Measurements from ENCODE around the gene MICALL2.
"Not testable (repeated sequence)": the region's sequence is repeated elsewhere in the genome, so short reads cannot be mapped to it uniquely, and the experiment has no call there.

MICALL2 gene

GRCh38 chr7:1450431-1450830 is 8.8 kb downstream of the MICALL2 start:
- no peak overlapping the region for H3K4me3 ChIP-seq (replicated peaks in 1 of 2; ENCODE audit: low read depth in 2 of 2, low read length in 2 of 2)
- TF ChIP-seq, protein P1, sequence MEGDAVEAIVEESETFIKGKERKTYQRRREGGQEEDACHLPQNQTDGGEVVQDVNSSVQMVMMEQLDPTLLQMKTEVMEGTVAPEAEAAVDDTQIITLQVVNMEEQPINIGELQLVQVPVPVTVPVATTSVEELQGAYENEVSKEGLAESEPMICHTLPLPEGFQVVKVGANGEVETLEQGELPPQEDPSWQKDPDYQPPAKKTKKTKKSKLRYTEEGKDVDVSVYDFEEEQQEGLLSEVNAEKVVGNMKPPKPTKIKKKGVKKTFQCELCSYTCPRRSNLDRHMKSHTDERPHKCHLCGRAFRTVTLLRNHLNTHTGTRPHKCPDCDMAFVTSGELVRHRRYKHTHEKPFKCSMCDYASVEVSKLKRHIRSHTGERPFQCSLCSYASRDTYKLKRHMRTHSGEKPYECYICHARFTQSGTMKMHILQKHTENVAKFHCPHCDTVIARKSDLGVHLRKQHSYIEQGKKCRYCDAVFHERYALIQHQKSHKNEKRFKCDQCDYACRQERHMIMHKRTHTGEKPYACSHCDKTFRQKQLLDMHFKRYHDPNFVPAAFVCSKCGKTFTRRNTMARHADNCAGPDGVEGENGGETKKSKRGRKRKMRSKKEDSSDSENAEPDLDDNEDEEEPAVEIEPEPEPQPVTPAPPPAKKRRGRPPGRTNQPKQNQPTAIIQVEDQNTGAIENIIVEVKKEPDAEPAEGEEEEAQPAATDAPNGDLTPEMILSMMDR (IDR thresholded peaks at IDR 0.05; ENCODE audit: low read depth, low read length): no peak
- no peak for DNase-seq (ENCODE audit: low read depth in 2 of 2)

DNA sequence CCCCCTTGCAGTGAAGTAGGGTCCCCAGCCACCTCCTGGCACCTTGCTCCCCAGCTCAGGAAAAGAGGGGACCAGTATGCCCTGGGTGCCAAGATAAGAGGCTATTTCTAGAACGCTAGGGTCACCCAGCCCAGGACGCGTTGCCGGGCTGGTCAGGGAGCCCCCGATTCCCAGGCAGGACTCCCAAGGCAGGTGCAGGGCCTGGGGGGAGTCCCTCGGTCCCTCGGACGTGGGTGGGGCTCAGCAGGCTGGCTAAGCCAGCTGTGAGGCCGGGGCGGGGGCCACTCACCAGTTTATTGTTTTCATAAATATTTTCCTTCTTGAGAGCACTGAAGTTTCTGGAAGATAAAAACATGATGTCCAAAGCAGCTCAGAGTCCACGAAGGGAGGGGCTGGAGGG is 9.3 kb downstream of the MICALL2 start:
- H3K4me3 ChIP-seq (replicated peaks in 1 of 2; ENCODE audit: low read depth in 2 of 2, low read length in 2 of 2): no peak overlapping the region
- TF ChIP-seq, protein P1 (IDR thresholded peaks at IDR 0.05; ENCODE audit: low read depth, low read length): no peak
- no peak for DNase-seq (ENCODE audit: low read depth in 2 of 2)

DNA sequence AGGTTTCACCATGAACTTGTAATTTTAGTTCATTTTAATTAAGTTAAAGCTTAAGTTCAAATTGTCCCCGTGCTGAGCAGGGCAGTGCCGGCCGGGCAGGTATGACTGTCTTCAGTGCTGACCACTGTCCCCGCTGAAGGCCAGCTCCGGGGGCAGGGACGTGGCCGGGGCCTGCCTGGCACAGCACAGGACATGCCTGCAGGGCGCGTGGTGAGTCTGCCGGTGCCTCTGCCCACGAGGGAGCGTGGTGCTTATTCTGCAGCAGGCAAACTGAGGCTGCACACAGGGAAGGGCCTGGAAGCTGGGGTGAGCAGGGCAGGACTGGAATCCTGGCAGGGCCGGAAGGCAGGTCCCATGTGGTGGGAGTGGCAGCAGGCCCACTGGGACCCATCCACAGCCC is 9.8 kb downstream of the MICALL2 start:
- no peak for DNase-seq (ENCODE audit: low read depth in 2 of 2)
- TF ChIP-seq, protein P1 (IDR thresholded peaks at IDR 0.05; ENCODE audit: low read depth, low read length): no peak
- H3K4me3 ChIP-seq (replicated peaks in 1 of 2; ENCODE audit: low read depth in 2 of 2, low read length in 2 of 2): no peak overlapping the region

DNA sequence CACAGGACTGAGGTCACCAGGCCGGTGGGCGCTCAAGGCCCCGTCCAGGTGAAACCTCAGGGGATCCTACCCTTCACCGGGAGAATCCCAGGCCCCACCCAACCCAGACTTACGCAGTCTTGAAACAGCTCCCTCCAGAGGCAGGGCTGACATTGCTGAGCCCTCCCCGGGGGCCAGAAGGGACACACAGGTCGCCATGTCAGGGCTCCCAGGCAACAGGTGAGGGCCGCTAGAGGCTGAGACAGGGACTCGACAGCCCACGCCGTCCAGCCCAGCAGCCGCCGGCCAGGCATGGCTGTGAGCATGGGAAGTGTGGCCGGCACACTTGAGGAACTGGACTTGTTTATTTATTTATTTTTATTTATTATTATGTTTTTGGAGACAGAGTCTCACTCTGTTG is 10.3 kb downstream of the MICALL2 start:
- TF ChIP-seq, protein P1 (IDR thresholded peaks at IDR 0.05; ENCODE audit: low read depth, low read length): no peak
- no peak overlapping the region for H3K4me3 ChIP-seq (replicated peaks in 1 of 2; ENCODE audit: low read depth in 2 of 2, low read length in 2 of 2)

GRCh38 chr7:1447551-1448244 is 11.6 kb downstream of the MICALL2 start:
- TF ChIP-seq, protein P1 (IDR thresholded peaks at IDR 0.05; ENCODE audit: low read depth, low read length): no peak
- peak; percentile 32 to 57 for DNase-seq (ENCODE audit: low read depth in 2 of 2)
- no peak overlapping the region for H3K4me3 ChIP-seq (replicated peaks in 1 of 2; ENCODE audit: low read depth in 2 of 2, low read length in 2 of 2)

More for the DNA sequence above, 10.3 kb downstream of the MICALL2 start:
- DNase-seq (ENCODE audit: low read depth in 2 of 2): no peak

- no peak for DNase-seq (ENCODE audit: low read depth in 2 of 2)
- no peak overlapping the region for H3K4me3 ChIP-seq (replicated peaks in 1 of 2; ENCODE audit: low read depth in 2 of 2, low read length in 2 of 2)
- TF ChIP-seq, protein P1 (IDR thresholded peaks at IDR 0.05; ENCODE audit: low read depth, low read length): no peak
Observed at GRCh38 chr7:1447112-1447511, 12.2 kb downstream of the MICALL2 start.

DNA sequence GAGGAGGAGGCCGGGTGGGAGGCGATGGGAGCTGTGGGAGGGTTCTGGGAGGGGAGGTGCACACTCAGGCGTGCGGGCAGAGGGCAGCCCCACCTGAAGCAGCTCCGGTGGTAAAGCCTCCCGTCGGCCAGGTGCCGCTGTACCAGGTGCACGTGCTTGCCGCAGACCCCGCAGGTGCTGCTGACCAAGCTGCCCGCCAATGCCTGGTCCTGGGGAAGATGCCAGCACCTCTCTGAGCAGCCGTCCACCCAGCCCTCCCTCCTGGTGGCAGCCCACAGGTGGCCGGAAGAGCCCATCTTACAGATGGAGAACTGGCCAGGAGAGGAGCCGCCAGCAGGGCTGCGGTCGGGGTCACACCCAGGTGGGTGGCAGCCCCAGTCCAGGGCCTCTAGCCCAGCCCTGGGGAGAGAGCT is 12.6 kb downstream of the MICALL2 start:
- TF ChIP-seq, protein P1 (IDR thresholded peaks at IDR 0.05; ENCODE audit: low read depth, low read length): no peak
- H3K4me3 ChIP-seq (replicated peaks in 1 of 2; ENCODE audit: low read depth in 2 of 2, low read length in 2 of 2): no peak overlapping the region
- no peak for DNase-seq (ENCODE audit: low read depth in 2 of 2)

GRCh38 chr7:1446026-1446425 is 13.2 kb downstream of the MICALL2 start:
- DNase-seq (ENCODE audit: low read depth in 2 of 2): peak in 1 of 2 donors; percentile 62
- not testable (repeated sequence) for H3K4me3 ChIP-seq (replicated peaks in 1 of 2; ENCODE audit: low read depth in 2 of 2, low read length in 2 of 2)

All from cardiac fibroblast (primary cell).